RWPE2 (cell line): ENCODE measurements around the gene VEGFA.

Experiments used
- ATAC-seq: fragments of 200-7000 bp; cut with Tn5 transposase; 3 replicates; pipeline ENCODE4 v1.9.1; 2021; ENCODE audit warnings: low read depth
- DNase-seq: peaks from one replicate; pipeline ENCODE4 v3.0.0-alpha.2; 2020; ENCODE audit warnings: low spot score
- H3K27ac ChIP-seq: fragments of 450-650 bp; 2 replicates; pipeline ENCODE4 v1.5.1; 2017; ENCODE audit warnings: mild to moderate bottlenecking; ENCODE audit not compliant: poor library complexity, severe bottlenecking
- H3K27me3 ChIP-seq: fragments of 250-450 bp; sonication (Bioruptor Pico); 2 replicates; pipeline ENCODE4 v1.5.1; 2021; ENCODE audit warnings: mild to moderate bottlenecking, moderate library complexity; ENCODE audit not compliant: insufficient read depth, poor library complexity, severe bottlenecking
- H3K36me3 ChIP-seq: fragments of 250-450 bp; sonication (Bioruptor Pico); 2 replicates; pipeline ENCODE4 v1.5.1; 2020; ENCODE audit warnings: low read depth, mild to moderate bottlenecking, moderate library complexity
- H3K4me1 ChIP-seq: fragments of 250-450 bp; sonication (Bioruptor Pico); 2 replicates; pipeline ENCODE4 v1.5.1; 2021; ENCODE audit warnings: mild to moderate bottlenecking, moderate library complexity; ENCODE audit not compliant: insufficient read depth, poor library complexity, severe bottlenecking
- H3K4me3 ChIP-seq: fragments of 250-450 bp; sonication (Bioruptor Pico); 2 replicates; pipeline ENCODE4 v1.5.1; 2021; ENCODE audit warnings: mild to moderate bottlenecking, moderate library complexity; ENCODE audit not compliant: severe bottlenecking
- H3K9me3 ChIP-seq: fragments of 250-450 bp; sonication (Bioruptor Pico); 2 replicates; pipeline ENCODE4 v1.5.1; 2021; ENCODE audit warnings: mild to moderate bottlenecking, moderate library complexity; ENCODE audit not compliant: severe bottlenecking
- CTCF ChIP-seq: fragments of 450-650 bp; IDR thresholded peaks from one replicate; pipeline ENCODE4 v1.5.1; 2017; ENCODE audit warnings: mild to moderate bottlenecking, moderate library complexity; ENCODE audit not compliant: poor library complexity, severe bottlenecking

The VEGFA gene

GRCh38 chr6:43735642-43736199 is 34.3 kb upstream of the VEGFA start:
- Histone ChIP-seq H3K9me3 (peaks cover 20% of the 10 kb centered on the region), H3K36me3 (no peaks in the 10 kb centered on the region), H3K4me1 (peaks cover 39% of the 10 kb centered on the region), H3K27me3 (no peaks in the 10 kb centered on the region), H3K27ac (peak overlapping the region; percentile 80), H3K4me3 (no peak overlapping the region)
- TF ChIP-seq CTCF, result no peak
- ATAC-seq, result no peak
- no peak for DNase-seq

GRCh38 chr6:43736211-43736786 is 33.7 kb upstream of the VEGFA start:
- peaks cover 39% of the 10 kb centered on the region for H3K4me1 ChIP-seq
- no peaks in the 10 kb centered on the region for H3K27me3 ChIP-seq
- ATAC-seq (no peak), DNase-seq (no peak)
- no peaks in the 10 kb centered on the region for H3K36me3 ChIP-seq
- H3K4me3 ChIP-seq, result no peak overlapping the region
- peaks cover 14% of the 10 kb centered on the region for H3K9me3 ChIP-seq
- no peak for TF ChIP-seq CTCF
- H3K27ac ChIP-seq, result peak overlapping the region; percentile 80

DNA sequence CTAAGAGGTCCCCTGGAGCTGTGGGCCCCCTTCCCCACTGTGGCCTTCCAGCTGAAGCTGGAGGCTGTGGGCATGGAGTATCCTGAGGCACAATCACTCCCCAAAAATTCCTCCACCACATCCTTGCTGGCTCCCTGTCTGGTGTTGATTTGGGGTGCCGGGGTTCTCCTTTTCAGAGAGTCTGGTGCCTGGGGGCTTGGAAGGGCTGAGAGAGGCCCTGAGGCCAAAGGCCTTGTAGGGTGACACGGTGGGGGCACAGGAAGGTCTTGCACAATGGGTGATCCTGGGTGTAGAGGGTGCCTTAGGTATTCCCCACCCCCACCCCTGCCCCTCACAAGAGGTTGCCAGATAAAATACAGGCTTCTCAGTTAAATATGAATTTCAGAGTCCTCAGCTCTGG is 33.2 kb upstream of the VEGFA start:
- peaks cover 9% of the 10 kb centered on the region for H3K9me3 ChIP-seq
- ATAC-seq (no peak), DNase-seq (no peak)
- H3K27ac ChIP-seq, result peak overlapping the region; percentile 80
- peaks cover 39% of the 10 kb centered on the region for H3K4me1 ChIP-seq
- no peak for TF ChIP-seq CTCF
- H3K36me3 ChIP-seq, result no peaks in the 10 kb centered on the region
- no peak overlapping the region for H3K4me3 ChIP-seq
- H3K27me3 ChIP-seq, result no peaks in the 10 kb centered on the region

GRCh38 chr6:43737272-43738081 is 32.5 kb upstream of the VEGFA start:
- no peaks in the 10 kb centered on the region for H3K27me3 ChIP-seq
- peaks cover 39% of the 10 kb centered on the region for H3K4me1 ChIP-seq
- H3K9me3 ChIP-seq, result peaks cover 5% of the 10 kb centered on the region
- ATAC-seq (peak; percentile 42), DNase-seq (peak; percentile 38)
- no peak overlapping the region for H3K4me3 ChIP-seq
- no peaks in the 10 kb centered on the region for H3K36me3 ChIP-seq
- H3K27ac ChIP-seq, result peak overlapping the region; percentile 80
- TF ChIP-seq CTCF, result no peak
